A204.1 (cell line): ENCODE results near the gene PYGL.
A peak's percentile ranks its signal among the peaks of the same experiment; 100 is the strongest.

Experiments
- FAIRE-seq: peaks from 2 replicates; lab custom pipeline; 2012; peaks lifted over from hg19 to GRCh38; lab: Jason Lieb, UNC

PYGL gene

GRCh38 chr14:50871914-50872732 lies 72.2 kb downstream of the PYGL start, which contains the start of gene ABHD12B:
Gene ABHD12B, plus strand, starts transcription at chr14:50872053. Its CDS starts 122 bp downstream, at chr14:50872175.
- no peak for FAIRE-seq

GRCh38 chr14:50871228-50871627 lies 73.1 kb downstream of the PYGL start:
- no peak for FAIRE-seq

GRCh38 chr14:50865391-50866076 lies 78.7 kb downstream of the PYGL start:
- FAIRE-seq, result no peak

GRCh38 chr14:50864946-50865345 lies 79.3 kb downstream of the PYGL start:
- no peak for FAIRE-seq

GRCh38 chr14:50864237-50864636 lies 80.0 kb downstream of the PYGL start:
- FAIRE-seq, result no peak

GRCh38 chr14:50862036-50862570 lies 82.2 kb downstream of the PYGL start:
- FAIRE-seq, result no peak

- peak; percentile 90 for FAIRE-seq
Measured at GRCh38 chr14:50860478-50861086, 83.7 kb downstream of the PYGL start.

- no peak for FAIRE-seq
Measured at GRCh38 chr14:50859296-50859624, 85.0 kb downstream of the PYGL start.

- FAIRE-seq, result no peak
Measured at GRCh38 chr14:50856660-50857059, 87.6 kb downstream of the PYGL start.

GRCh38 chr14:50855558-50855957 lies 88.7 kb downstream of the PYGL start:
- no peak for FAIRE-seq
